Stomach (tissue), 9 donors: ENCODE data around the gene SOX8. TPM values are rescaled to one million over a fixed set of nuclear protein-coding genes. Genes with fewer than 3 reads are reported as not detected.

Experiments used
- DNase-seq, 2 donors: peaks; one replicate each; pipeline versions ENCODE4 v3.0.0 to v3.0.0-alpha.2; 2013 to 2019
- H3K27ac ChIP-seq, 5 donors: fragments of 200-600 bp in 4 of 5; sonication (generic) in 4 of 5; one replicate each; pipeline ENCODE4 v1.5.1; 2013 to 2019; ENCODE audit warnings: mild to moderate bottlenecking in 1 of 5, moderate library complexity in 1 of 5
- H3K27me3 ChIP-seq, 3 donors: fragments of 200-600 bp; sonication (generic); one replicate each; pipeline ENCODE4 v1.5.1; 2017 to 2019; ENCODE audit warnings: mixed run types in 1 of 3
- H3K36me3 ChIP-seq, 4 donors: fragments of 200-600 bp; sonication (generic); 1 replicate in 3 of 4; 2 replicates in 1 of 4; pipeline ENCODE4 v1.5.1; 2016 to 2019
- H3K4me1 ChIP-seq, 4 donors: fragments of 200-600 bp; sonication (generic); one replicate each; pipeline ENCODE4 v1.5.1; 2016 to 2019
- H3K4me3 ChIP-seq, 4 donors: fragments of 200-600 bp; sonication (generic) in 3 of 4; one replicate each; pipeline ENCODE4 v1.5.1; 2016 to 2019; ENCODE audit warnings: mild to moderate bottlenecking in 1 of 4
- H3K9me3 ChIP-seq, 4 donors: fragments of 200-600 bp; sonication (generic); one replicate each; pipeline ENCODE4 v1.5.1; 2016 to 2019
- EP300 ChIP-seq: sonication (generic); formaldehyde crosslinking; IDR thresholded peaks from one replicate; pipeline ENCODE4 v1.6.1; 2017; ENCODE audit warnings: antibody characterized with exemption
- POLR2A ChIP-seq, 4 donors: fragments of 450-650 bp; IDR thresholded peaks; one replicate each; pipeline ENCODE4 v1.6.1; 2016; ENCODE audit warnings: antibody characterized with exemption in 4 of 4, control low read depth in 2 of 4, mild to moderate bottlenecking in 1 of 4, moderate library complexity in 1 of 4
- POLR2AphosphoS5 ChIP-seq, 3 donors: sonication (generic); formaldehyde crosslinking; IDR thresholded peaks; one replicate each; pipeline ENCODE4 v1.6.1; 2016; ENCODE audit warnings: antibody characterized with exemption in 3 of 3
- WGBS, 5 donors: extraction: QIAGEN DNeasy Blood & Tissue Kit in 3 of 5; methylation state at CpG; one replicate each; pipeline versions ENCODE4 v1.1.5 to v1.1.7; 2013 to 2018; 5-methylcytosine and 5-hydroxymethylcytosine counted together
- intact Hi-C: fragments of 100-400 bp; cut with DNase I; formaldehyde crosslinking; loops from one replicate; pipeline ENCODE4 v1.15.1; 2023; ENCODE audit warnings: low total_unique reads
- polyA plus RNA-seq, 3 donors: library from polyadenylated mRNA; stranded (reverse); fragments of 200-250 nt; gene quantifications; one replicate each; pipeline ENCODE4 v1.2.3, GENCODE V29; 2013
- total RNA-seq, 5 donors: library from RNA; depleted of rRNA; stranded (reverse); fragments of >200 nt; gene quantifications; one replicate each; pipeline versions ENCODE4 v1.1.0 to v1.2.3, GENCODE V29; 2014 to 2016
- TF ChIP-seq, protein P1 (sequence below), 7 experiments: fragments of 450-650 bp in 4 of 7; fragments of 200-600 bp in 3 of 7; sonication (generic) in 3 of 7; IDR thresholded peaks; one replicate each; pipeline ENCODE4 v1.5.1; 2016 to 2019; ENCODE audit warnings: antibody characterized with exemption in 7 of 7, control low read depth in 2 of 7, mild to moderate bottlenecking in 1 of 7
- donor health status: healthy with polysubstance abuse.
- donor health status: Bipolar disorder and iron deficiency.
- donor health status: healthy.

The SOX8 gene
- total and polyA plus RNA-seq, 8 donors: 0.45 to 15.1 (median 1.1) TPM; not detected in 3

GRCh38 chr16:995087-995486 is 13.5 kb downstream of the SOX8 start:
- H3K4me1 ChIP-seq: peaks cover 4 to 13% (median 12%) of the 10 kb centered on the region in 4 donors
- TF ChIP-seq POLR2AphosphoS5 (IDR thresholded peaks at IDR 0.05) (no peak), EP300 (no peak), POLR2A (IDR thresholded peaks at IDR 0.05) (no peak)
- TF ChIP-seq, protein P1, sequence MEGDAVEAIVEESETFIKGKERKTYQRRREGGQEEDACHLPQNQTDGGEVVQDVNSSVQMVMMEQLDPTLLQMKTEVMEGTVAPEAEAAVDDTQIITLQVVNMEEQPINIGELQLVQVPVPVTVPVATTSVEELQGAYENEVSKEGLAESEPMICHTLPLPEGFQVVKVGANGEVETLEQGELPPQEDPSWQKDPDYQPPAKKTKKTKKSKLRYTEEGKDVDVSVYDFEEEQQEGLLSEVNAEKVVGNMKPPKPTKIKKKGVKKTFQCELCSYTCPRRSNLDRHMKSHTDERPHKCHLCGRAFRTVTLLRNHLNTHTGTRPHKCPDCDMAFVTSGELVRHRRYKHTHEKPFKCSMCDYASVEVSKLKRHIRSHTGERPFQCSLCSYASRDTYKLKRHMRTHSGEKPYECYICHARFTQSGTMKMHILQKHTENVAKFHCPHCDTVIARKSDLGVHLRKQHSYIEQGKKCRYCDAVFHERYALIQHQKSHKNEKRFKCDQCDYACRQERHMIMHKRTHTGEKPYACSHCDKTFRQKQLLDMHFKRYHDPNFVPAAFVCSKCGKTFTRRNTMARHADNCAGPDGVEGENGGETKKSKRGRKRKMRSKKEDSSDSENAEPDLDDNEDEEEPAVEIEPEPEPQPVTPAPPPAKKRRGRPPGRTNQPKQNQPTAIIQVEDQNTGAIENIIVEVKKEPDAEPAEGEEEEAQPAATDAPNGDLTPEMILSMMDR (IDR thresholded peaks at IDR 0.05): no peak
- H3K4me3 ChIP-seq: no peak overlapping the region
- no peak overlapping the region for H3K27ac ChIP-seq
- H3K36me3 ChIP-seq: no peaks in the 10 kb centered on the region
- no peak for DNase-seq
- peaks cover 6 to 79% (median 23%) of the 10 kb centered on the region in 3 donors for H3K27me3 ChIP-seq
- intact Hi-C loops: no loop called here
- peaks cover 9 to 24% (median 18%) of the 10 kb centered on the region in 4 donors for H3K9me3 ChIP-seq
- WGBS, 5 donors: 81 to 93% (median 85%) methylated on average over 3 of the region's 3 CpGs

DNA sequence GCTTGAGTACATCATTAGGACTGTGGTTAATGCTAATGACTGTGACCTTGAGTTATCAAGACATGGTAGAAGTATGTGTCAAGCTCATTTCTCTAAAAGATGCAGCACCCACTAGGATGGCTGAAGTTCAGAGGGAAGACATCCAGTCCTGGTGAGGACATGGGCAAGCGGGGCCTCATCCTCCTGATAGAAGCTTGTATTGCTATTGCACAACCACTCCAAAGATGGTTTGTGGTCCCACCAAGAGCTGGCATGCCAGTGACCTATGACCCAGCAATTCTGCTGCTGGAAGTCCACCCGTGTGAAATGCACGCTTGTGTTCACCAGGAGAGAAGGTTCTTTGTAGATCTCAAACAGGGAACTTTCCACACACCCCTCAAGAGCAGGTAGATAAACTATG is 14.2 kb downstream of the SOX8 start:
- peaks cover 9 to 24% (median 18%) of the 10 kb centered on the region in 4 donors for H3K9me3 ChIP-seq
- H3K4me1 ChIP-seq: peaks cover 4 to 13% (median 12%) of the 10 kb centered on the region in 4 donors
- no peak for DNase-seq
- no peak overlapping the region for H3K27ac ChIP-seq
- peaks cover 6 to 78% (median 17%) of the 10 kb centered on the region in 3 donors for H3K27me3 ChIP-seq
- intact Hi-C loops: no loop called here
- TF ChIP-seq POLR2AphosphoS5 (IDR thresholded peaks at IDR 0.05) (no peak), EP300 (no peak)
- no peak overlapping the region for H3K4me3 ChIP-seq
- 55 to 93% (median 82%) methylated on average over 3 of the region's 3 CpGs for WGBS, 5 donors
- H3K36me3 ChIP-seq: no peaks in the 10 kb centered on the region

GRCh38 chr16:996681-997080 is 15.1 kb downstream of the SOX8 start:
- Histone ChIP-seq H3K9me3 (peaks cover 9 to 24% (median 18%) of the 10 kb centered on the region in 4 donors), H3K36me3 (no peaks in the 10 kb centered on the region), H3K4me3 (no peak overlapping the region), H3K4me1 (peaks cover 4 to 13% (median 12%) of the 10 kb centered on the region in 4 donors), H3K27ac (peak overlapping the region in 1 of 5 donors; percentile 38), H3K27me3 (peaks cover 6 to 82% (median 15%) of the 10 kb centered on the region in 3 donors)
- TF ChIP-seq POLR2AphosphoS5 (IDR thresholded peaks at IDR 0.05) (no peak), POLR2A (IDR thresholded peaks at IDR 0.05) (no peak), EP300 (no peak)
- TF ChIP-seq, protein P1 (IDR thresholded peaks at IDR 0.05): no peak
- intact Hi-C loops: no loop called here
- DNase-seq: no peak
- WGBS, 5 donors: 59 to 72% (median 65%) methylated on average over 4 to 6 of the region's 6 CpGs

- Histone ChIP-seq H3K4me3 (peak overlapping the region; percentile 6 to 37 (median 14)), H3K27me3 (peaks cover 6 to 80% (median 15%) of the 10 kb centered on the region in 3 donors), H3K9me3 (peaks cover 9 to 24% (median 18%) of the 10 kb centered on the region in 4 donors), H3K36me3 (no peaks in the 10 kb centered on the region), H3K4me1 (peaks cover 4 to 14% (median 14%) of the 10 kb centered on the region in 4 donors), H3K27ac (peak overlapping the region in 2 of 5 donors; percentile 38 to 39)
- peak in 2 of 3 donors; percentile 8 to 16 for TF ChIP-seq POLR2AphosphoS5 (IDR thresholded peaks at IDR 0.05)
- TF ChIP-seq EP300: no peak
- intact Hi-C loops: no loop called here
- DNase-seq: peak; percentile 72 to 73
- 15 to 26% (median 19%) methylated on average over 22 to 39 of the region's 39 CpGs for WGBS, 5 donors
These were observed 16.0 kb downstream of the SOX8 start for GRCh38 chr16:997440-998051.

DNA sequence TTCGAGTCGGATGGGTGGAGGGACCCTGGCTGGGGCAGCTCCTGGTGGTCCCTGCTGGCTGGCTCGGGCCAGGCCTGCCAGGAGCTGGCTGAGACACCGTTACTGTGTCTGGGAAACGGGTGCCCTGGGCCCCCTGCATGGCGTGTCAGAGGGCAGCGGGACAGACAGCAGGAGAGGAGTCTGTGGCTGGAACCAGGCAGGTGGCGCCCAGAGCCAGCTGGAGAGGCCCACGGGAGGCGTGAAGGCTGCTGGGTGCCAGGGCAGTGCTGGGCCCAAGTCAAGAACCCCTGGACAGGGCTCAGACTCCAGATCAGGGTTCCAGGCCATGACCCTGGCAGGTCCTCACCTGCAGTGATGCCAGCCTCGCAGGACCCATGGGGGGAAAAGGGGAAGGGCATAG is 16.6 kb downstream of the SOX8 start:
- Histone ChIP-seq H3K4me1 (peaks cover 4 to 21% (median 20%) of the 10 kb centered on the region in 4 donors), H3K9me3 (peaks cover 9 to 24% (median 18%) of the 10 kb centered on the region in 4 donors), H3K27ac (peak overlapping the region in 2 of 5 donors; percentile 38 to 39), H3K4me3 (peak overlapping the region in 1 of 4 donors; percentile 37), H3K36me3 (no peaks in the 10 kb centered on the region), H3K27me3 (peaks cover 6 to 77% (median 16%) of the 10 kb centered on the region in 3 donors)
- no peak for DNase-seq
- WGBS, 5 donors: 61 to 85% (median 70%) methylated on average over 6 to 11 of the region's 11 CpGs
- no peak for TF ChIP-seq POLR2A (IDR thresholded peaks at IDR 0.05)
- TF ChIP-seq, protein P1 (IDR thresholded peaks at IDR 0.05): no peak
- TF ChIP-seq EP300: no peak
- no peak for TF ChIP-seq POLR2AphosphoS5 (IDR thresholded peaks at IDR 0.05)
- intact Hi-C loops: no loop called here
